ENCODE results near the gene SOWAHA. TPM values are rescaled to one million over a fixed set of nuclear protein-coding genes. Genes with fewer than 3 reads are reported as not detected.
"Not testable (repeated sequence)": the region's sequence is repeated elsewhere in the genome, so short reads cannot be mapped to it uniquely, and the experiment has no call there.

The SOWAHA gene
- total and polyA plus RNA-seq, 2 of the 4 experiments (the other 2 are of a cell fraction): 0.03 TPM; not detected in 1

DNA sequence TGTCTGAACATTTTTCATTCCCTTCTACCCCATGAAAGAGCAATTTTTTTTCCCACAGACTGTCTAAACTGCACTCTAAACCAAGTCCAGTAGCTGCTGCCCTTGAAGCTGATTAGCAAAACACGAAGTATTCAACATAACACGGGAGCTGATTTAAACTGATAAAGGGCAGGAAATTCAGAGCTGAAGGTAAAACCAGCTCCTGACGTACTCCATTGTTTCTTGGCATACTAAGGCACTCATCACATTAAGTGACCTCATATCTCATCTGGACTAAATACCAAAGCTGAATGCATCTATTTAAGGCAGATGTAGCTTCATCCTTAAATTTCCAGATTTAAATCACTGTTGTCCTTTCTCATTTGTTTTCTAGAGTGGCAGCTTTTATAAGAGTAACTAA is 41.2 kb downstream of the SOWAHA start:
- H3K4ac ChIP-seq (ENCODE audit: low read depth, low read length): no peak overlapping the region
- no peak for TF ChIP-seq POLR2A (IDR thresholded peaks at IDR 0.05; ENCODE audit: low read depth, low read length)
- no peak for TF ChIP-seq CHD1 (IDR thresholded peaks at IDR 0.05; ENCODE audit: low read depth, low read length)
- TF ChIP-seq SMC3 (IDR thresholded peaks at IDR 0.05; ENCODE audit: low read depth, low read length): no peak
- TF ChIP-seq FOS (IDR thresholded peaks at IDR 0.05; ENCODE audit: low read depth, low read length): no peak
- no peak for TF ChIP-seq MXI1 (IDR thresholded peaks at IDR 0.05; ENCODE audit: borderline replicate concordance, low read depth, low read length)
- TF ChIP-seq CEBPB (IDR thresholded peaks at IDR 0.05; ENCODE audit: low read depth, low read length): no peak
- TF ChIP-seq USF2 (IDR thresholded peaks at IDR 0.05; ENCODE audit: low read depth, low read length): no peak
- TF ChIP-seq RAD21 (IDR thresholded peaks at IDR 0.05; ENCODE audit: low read length): no peak
- no peak overlapping the region for H3K18ac ChIP-seq (ENCODE audit: low read depth, low read length)
- H2BK20ac ChIP-seq (ENCODE audit: low read depth, low read length): no peak overlapping the region
- POLR2A ChIA-PET (ENCODE audit: unreplicated experiment): no interaction called here
- CTCF ChIA-PET: no interaction called here
- no peaks in the 10 kb centered on the region for H3K79me1 ChIP-seq (ENCODE audit: low read depth in 1 of 2, low read length in 2 of 2)
- no peaks in the 10 kb centered on the region for H3K36me3 ChIP-seq (ENCODE audit: control insufficient read depth, insufficient read depth, low read length)
- no peak overlapping the region for H4K5ac ChIP-seq (ENCODE audit: low read depth, low read length)
- no peak overlapping the region for H2AK9ac ChIP-seq (replicated peaks; ENCODE audit: low read depth, low read length, poor library complexity)
- DNase-seq (peak; percentile 32), ATAC-seq (ENCODE audit: low read depth) (no peak)
- no peaks in the 10 kb centered on the region for H3K9me1 ChIP-seq (ENCODE audit: insufficient read depth, low read length)
- H3K27me3 ChIP-seq (ENCODE audit: control insufficient read depth, insufficient read depth, low read length): no peaks in the 10 kb centered on the region
- no peak overlapping the region for H3K14ac ChIP-seq (replicated peaks; ENCODE audit: low read depth, low read length)
- in situ Hi-C loops (cut with MboI; ENCODE audit: low sequenced_read_pairs): no loop called here
- no peak overlapping the region for H3K4me2 ChIP-seq (ENCODE audit: low read depth, low read length)
- no peak overlapping the region for H4K91ac ChIP-seq (ENCODE audit: insufficient read depth, low read depth, low read length)
- H2BK15ac ChIP-seq (ENCODE audit: low read depth, low read length): no peak overlapping the region
- no CpG with 5 or more reads among the region's 3 CpGs for WGBS, 2 experiments (ENCODE audit: extremely low coverage in 2 of 2, insufficient read length in 1 of 2)
- intact Hi-C loops (cut with micrococcal nuclease): no loop called here
- H3K27ac ChIP-seq (ENCODE audit: insufficient read depth, low read length): no peak overlapping the region
- peaks cover 3% of the 10 kb centered on the region; the same call in 1 of the 2 replicates for H3K4me1 ChIP-seq (ENCODE audit: control insufficient read depth, insufficient read depth, low read length)
- no peak overlapping the region for H2AFZ ChIP-seq (replicated peaks; ENCODE audit: low read length, poor library complexity)
- no peak overlapping the region; the same call in 1 of the 2 replicates for H3K23ac ChIP-seq (ENCODE audit: low read depth, low read length)
- no TSS peak for BruUV-seq (replicated peaks)
- H3K56ac ChIP-seq (ENCODE audit: extremely low read depth, insufficient read depth, low read length): no peak overlapping the region
- H2BK120ac ChIP-seq (ENCODE audit: low read depth, low read length): no peak overlapping the region
- H2AK5ac ChIP-seq (ENCODE audit: low read depth, low read length): no peak overlapping the region
- dilution Hi-C loops (cut with HindIII; ENCODE audit: low sequenced_read_pairs, unreplicated experiment): no loop called here
- H2BK5ac ChIP-seq (ENCODE audit: low read depth, low read length, poor library complexity, severe bottlenecking): no peak overlapping the region
- H4K20me1 ChIP-seq (ENCODE audit: insufficient read depth, low read length): no peaks in the 10 kb centered on the region
- no peaks in the 10 kb centered on the region for H3K9me3 ChIP-seq (ENCODE audit: control insufficient read depth, insufficient read depth, low read length)
- no peak overlapping the region for H3K4me3 ChIP-seq (ENCODE audit: insufficient read depth, low read depth, low read length)
- H4K8ac ChIP-seq (ENCODE audit: low read depth in 2 of 2, low read length in 2 of 2): no peak overlapping the region
- no peak overlapping the region for H3K9ac ChIP-seq (ENCODE audit: low read depth, low read length)

- H3K14ac ChIP-seq (replicated peaks; ENCODE audit: low read depth, low read length); BruUV-seq (replicated peaks): not testable (repeated sequence)
- no CpG with 5 or more reads among the region's 5 CpGs for WGBS, 2 experiments (ENCODE audit: extremely low coverage in 2 of 2, insufficient read length in 1 of 2)
Observed at GRCh38 chr5:132854992-132855391, 41.9 kb downstream of the SOWAHA start.

More at GRCh38 chr5:132854992-132855391, 41.9 kb downstream of the SOWAHA start:
- H3K18ac ChIP-seq (ENCODE audit: low read depth, low read length); H2BK15ac ChIP-seq (ENCODE audit: low read depth, low read length); in situ Hi-C loops (cut with MboI; ENCODE audit: low sequenced_read_pairs); H2AK9ac ChIP-seq (replicated peaks; ENCODE audit: low read depth, low read length, poor library complexity); H2AK5ac ChIP-seq (ENCODE audit: low read depth, low read length); H3K4ac ChIP-seq (ENCODE audit: low read depth, low read length); H3K36me3 ChIP-seq (ENCODE audit: control insufficient read depth, insufficient read depth, low read length); H2BK120ac ChIP-seq (ENCODE audit: low read depth, low read length); H3K9me1 ChIP-seq (ENCODE audit: insufficient read depth, low read length); H3K4me1 ChIP-seq (ENCODE audit: control insufficient read depth, insufficient read depth, low read length); H2BK5ac ChIP-seq (ENCODE audit: low read depth, low read length, poor library complexity, severe bottlenecking); H3K4me3 ChIP-seq (ENCODE audit: insufficient read depth, low read depth, low read length); H3K23ac ChIP-seq (ENCODE audit: low read depth, low read length); H3K9me3 ChIP-seq (ENCODE audit: control insufficient read depth, insufficient read depth, low read length); POLR2A ChIA-PET (ENCODE audit: unreplicated experiment); DNase-seq; intact Hi-C loops (cut with micrococcal nuclease); H4K20me1 ChIP-seq (ENCODE audit: insufficient read depth, low read length); dilution Hi-C loops (cut with HindIII; ENCODE audit: low sequenced_read_pairs, unreplicated experiment); H3K9ac ChIP-seq (ENCODE audit: low read depth, low read length); H4K91ac ChIP-seq (ENCODE audit: insufficient read depth, low read depth, low read length); H3K56ac ChIP-seq (ENCODE audit: extremely low read depth, insufficient read depth, low read length); H4K5ac ChIP-seq (ENCODE audit: low read depth, low read length); H3K27ac ChIP-seq (ENCODE audit: insufficient read depth, low read length); H3K79me1 ChIP-seq (ENCODE audit: low read depth in 1 of 2, low read length in 2 of 2); H4K8ac ChIP-seq (ENCODE audit: low read depth in 2 of 2, low read length in 2 of 2); CTCF ChIA-PET; ATAC-seq (ENCODE audit: low read depth); H2AFZ ChIP-seq (replicated peaks; ENCODE audit: low read length, poor library complexity); H3K27me3 ChIP-seq (ENCODE audit: control insufficient read depth, insufficient read depth, low read length); H3K4me2 ChIP-seq (ENCODE audit: low read depth, low read length); H2BK20ac ChIP-seq (ENCODE audit: low read depth, low read length): not testable (repeated sequence)
